HG03135 (cell line): Measurements from ENCODE around the gene KCNC4.

Experiments used
- ATAC-seq: cut with Tn5 transposase; IDR thresholded peaks from one replicate; pipeline ENCODE4 v1.9.1; 2021; ENCODE audit warnings: mild to moderate bottlenecking, moderate library complexity; ENCODE audit not compliant: unreplicated experiment

The KCNC4 gene

DNA sequence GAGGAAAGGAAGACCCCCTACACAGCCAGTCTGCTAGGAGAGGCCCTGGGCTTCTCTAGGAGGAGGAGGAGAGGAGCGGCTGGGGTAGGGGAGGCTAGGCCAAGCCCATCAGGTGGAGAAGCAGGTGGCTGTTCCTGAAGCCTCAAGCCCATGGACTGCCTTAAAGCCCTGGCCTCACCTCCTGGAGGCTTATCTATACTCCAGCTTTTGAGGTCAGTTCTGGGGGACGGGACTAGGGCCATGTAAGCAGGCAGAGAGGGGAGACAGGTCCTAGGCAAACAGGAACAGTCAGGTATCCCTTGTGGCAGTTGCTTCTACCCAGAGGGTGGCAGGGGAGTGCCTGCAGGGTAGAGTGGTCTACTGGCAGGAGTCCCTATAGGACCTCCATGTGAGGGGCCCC lies 40.6 kb downstream of the KCNC4 start:
- no peak for ATAC-seq

DNA sequence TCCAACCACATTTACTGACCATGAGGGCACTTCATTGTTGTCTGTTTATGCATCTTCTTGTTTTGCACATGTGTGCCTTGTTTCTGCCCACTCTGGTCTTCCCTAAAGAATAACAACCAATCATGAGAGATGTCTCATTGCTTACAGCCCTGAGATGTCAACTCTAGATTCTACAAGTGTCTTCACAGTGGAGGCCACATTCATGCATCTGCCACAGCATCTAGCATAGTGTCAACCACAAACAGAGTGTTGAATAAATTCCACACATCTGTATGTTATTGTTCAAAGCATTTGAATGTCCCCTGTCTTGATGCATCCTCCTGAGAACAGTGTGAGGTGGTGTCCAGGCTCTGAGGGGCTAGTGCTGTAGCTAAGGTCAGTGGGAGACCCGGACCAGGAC lies 43.1 kb downstream of the KCNC4 start:
- no peak for ATAC-seq

DNA sequence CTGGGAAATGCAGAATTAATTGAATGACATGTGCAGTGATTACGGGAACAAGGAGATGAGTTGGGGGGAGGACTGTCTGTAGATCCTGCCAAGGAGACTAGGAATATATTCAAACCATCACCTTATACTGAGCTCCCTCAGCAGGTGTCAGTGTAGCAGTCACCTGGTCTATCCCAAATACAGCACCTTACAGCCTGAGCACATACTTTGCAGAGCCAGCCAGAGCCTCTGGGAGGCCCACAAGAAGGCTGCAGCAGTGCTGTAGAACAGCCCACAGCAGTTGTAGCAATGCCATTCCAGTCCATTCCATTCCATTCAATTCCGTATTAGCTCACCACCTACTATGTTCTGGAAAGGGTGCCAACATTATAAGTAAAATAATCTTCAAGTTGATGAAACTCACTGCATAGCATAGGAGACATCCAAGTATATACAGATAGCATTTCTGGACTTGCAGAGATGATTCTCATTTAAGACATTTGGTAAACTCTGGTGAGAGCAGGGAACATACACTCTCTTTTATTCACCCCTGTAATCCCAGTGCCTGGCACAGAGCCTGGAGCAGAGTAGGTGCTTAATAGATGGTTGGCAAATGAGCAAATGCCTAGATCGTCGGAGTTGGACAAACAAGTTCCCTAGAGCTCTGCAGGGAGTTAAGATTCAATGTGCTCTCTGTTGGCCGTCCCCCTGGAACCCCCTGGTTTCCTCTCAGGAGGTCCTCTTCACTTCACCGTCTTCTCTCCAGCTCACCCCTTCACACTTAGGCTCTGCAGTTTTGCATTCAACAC lies 44.7 kb downstream of the KCNC4 start:
- no peak for ATAC-seq

DNA sequence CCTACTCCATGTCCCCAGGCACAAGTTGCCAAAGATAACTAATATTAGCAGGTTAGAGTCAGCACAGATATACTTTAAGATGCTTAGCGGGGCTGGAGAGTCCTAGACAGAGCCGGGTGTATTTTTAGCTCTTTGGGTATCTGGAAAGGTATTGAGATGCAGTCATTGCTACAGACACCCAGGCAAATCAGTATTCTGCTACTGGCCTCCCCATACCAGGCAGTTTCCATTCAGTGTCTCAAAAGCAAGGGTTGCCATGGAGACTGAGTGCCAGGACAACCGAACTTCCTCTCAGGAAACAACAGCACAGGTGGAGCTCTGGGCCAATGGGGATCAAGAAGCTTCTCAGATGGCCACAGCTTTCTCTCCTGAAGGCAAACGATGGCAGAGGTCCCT lies 45.3 kb downstream of the KCNC4 start:
- no peak for ATAC-seq

DNA sequence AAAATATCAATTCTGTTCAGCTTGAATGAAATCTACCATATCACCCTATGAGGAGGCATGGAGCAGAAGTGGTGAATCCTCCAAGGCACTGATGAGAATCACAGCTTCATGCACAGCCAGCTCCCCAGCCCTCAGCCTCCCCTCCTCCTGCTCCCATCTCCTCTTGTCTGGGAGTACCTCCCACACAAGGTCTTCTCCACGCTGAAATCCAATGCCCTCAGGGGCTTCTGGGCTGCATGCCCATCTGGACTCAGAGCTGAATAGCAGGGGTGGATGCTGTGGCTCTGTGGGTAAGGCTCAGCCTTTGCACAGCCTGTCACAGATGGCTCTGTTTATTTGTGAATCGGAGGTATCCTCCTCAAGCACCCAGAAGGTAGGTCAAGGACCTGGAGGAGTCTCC lies 48.6 kb downstream of the KCNC4 start:
- ATAC-seq = no peak

DNA sequence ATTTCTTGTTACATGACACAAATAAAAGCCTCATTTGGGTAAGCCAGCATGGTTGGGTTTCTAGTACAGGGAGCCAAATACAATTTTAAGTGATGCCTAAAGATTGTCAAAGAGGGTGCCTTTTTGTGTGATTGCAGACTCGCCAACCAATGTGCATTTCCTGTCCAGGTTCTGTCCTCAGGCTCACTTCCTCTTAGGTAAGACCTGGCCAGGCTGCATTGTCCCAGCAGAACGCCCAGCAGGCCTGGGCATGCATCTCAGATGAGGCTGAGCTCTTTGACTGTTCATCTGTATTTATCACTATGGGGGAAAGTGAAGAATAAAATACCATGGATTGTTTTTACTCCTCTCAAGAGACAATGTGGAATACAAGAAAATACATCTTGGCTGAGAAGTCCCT lies 49.7 kb downstream of the KCNC4 start:
- no peak for ATAC-seq
